Lower leg skin (tissue), 3 donors: ENCODE measurements around the gene EIF5A2.

Experiments
- CTCF ChIP-seq, 3 donors: fragments of 450-650 bp; IDR thresholded peaks; one replicate each; pipeline ENCODE4 v1.5.1; 2016; ENCODE audit warnings: antibody characterized with exemption in 3 of 3, mild to moderate bottlenecking in 3 of 3, moderate library complexity in 2 of 3
- POLR2A ChIP-seq, 2 donors: fragments of 450-650 bp; IDR thresholded peaks; one replicate each; pipeline ENCODE4 v1.6.1; 2016 to 2017; ENCODE audit warnings: antibody characterized with exemption in 2 of 2, mild to moderate bottlenecking in 1 of 2, moderate library complexity in 1 of 2

GRCh38 chr3:170942011-170942410, 33.6 kb upstream of the EIF5A2 start:
- no peak for TF ChIP-seq CTCF (IDR thresholded peaks at IDR 0.05)
- no peak for TF ChIP-seq POLR2A (IDR thresholded peaks at IDR 0.05)
